Fibroblast of the aortic adventitia (primary cell): Measurements from ENCODE around the gene FOXP1. TPM values are rescaled to one million over a fixed set of nuclear protein-coding genes. Genes with fewer than 3 reads are reported as not detected.

Experiments
- DNase-seq: peaks from one replicate; pipeline ENCODE4 v3.0.0-alpha.2; 2010; ENCODE audit warnings: low read depth
- H3K4me3 ChIP-seq: 2 replicates; pipeline ENCODE4 v1.5.1; 2011; ENCODE audit warnings: low read depth, mild to moderate bottlenecking, control low read depth, low read length, moderate library complexity
- CTCF ChIP-seq: IDR thresholded peaks from 2 replicates; pipeline ENCODE4 v1.5.1; 2011; ENCODE audit warnings: mild to moderate bottlenecking, low read length, control low read depth, inconsistent platforms; ENCODE audit not compliant: insufficient read depth
- total RNA-seq: library from RNA; depleted of rRNA; stranded (reverse); fragments of >200 nt; gene quantifications from 2 replicates; pipeline ENCODE4 v1.2.3, GENCODE V29; 2012; ENCODE audit warnings: low replicate concordance

The FOXP1 gene
- total RNA-seq, 1 donor = 115 TPM

GRCh38 chr3:71176366-71176765, 407.2 kb downstream of the FOXP1 start:
- no peak overlapping the region for H3K4me3 ChIP-seq
- no peak for TF ChIP-seq CTCF
- DNase-seq = no peak

GRCh38 chr3:71175691-71176365, 407.7 kb downstream of the FOXP1 start:
- H3K4me3 ChIP-seq = no peak overlapping the region
- no peak for DNase-seq
- TF ChIP-seq CTCF = no peak

GRCh38 chr3:71172951-71173350, 410.6 kb downstream of the FOXP1 start:
- peak; percentile 97 for DNase-seq
- TF ChIP-seq CTCF = no peak
- H3K4me3 ChIP-seq = no peak overlapping the region

- no peak overlapping the region for H3K4me3 ChIP-seq
- TF ChIP-seq CTCF = peak; percentile 14
- peak; percentile 63 for DNase-seq
Measured at GRCh38 chr3:71172189-71172588, 411.3 kb downstream of the FOXP1 start.

DNA sequence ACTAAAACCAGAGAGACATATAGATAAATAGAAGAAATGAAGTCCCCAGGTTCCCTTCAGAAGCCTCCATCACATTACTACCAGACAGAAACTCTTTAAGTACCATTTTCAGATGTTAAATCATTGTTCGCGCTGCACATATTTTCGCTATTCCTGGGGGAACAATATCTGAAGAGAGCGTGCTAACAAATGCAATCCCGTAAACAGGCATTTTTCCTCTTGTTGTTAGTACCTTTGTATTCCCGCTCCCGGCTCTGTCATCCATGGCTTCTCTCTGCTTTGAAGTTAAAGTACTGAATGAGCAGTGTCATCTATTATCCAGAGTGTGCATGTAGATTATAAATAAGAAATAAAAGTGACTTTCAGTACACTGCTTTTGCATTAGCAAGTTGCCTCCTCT, 412.3 kb downstream of the FOXP1 start:
- no peak for TF ChIP-seq CTCF
- H3K4me3 ChIP-seq = no peak overlapping the region
- DNase-seq = no peak

DNA sequence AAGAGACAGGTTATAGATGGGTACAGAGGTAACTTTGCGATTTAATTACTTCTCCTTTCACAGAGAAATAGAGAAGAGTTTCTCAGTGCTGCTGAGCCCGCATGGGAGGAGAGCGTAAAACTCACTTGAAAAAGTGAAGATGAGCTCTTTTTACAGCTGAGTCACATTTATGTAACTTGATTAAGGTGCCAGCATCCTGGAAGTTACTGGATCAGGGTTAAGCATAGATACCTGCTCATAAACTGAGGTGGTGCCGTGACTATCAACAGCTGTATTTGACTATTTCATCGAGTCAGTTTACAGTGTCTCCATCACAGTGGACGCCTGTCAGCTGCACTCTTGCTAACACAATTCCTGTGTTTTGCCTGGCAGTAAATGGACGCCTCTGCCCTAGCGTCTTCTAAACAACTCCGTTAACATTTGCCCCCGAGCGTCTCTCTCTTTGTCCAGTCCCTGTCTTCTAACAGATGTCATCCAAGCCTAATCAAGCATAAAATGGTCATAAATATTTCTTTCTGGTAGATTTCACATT, 414.6 kb downstream of the FOXP1 start:
- no peak overlapping the region for H3K4me3 ChIP-seq
- TF ChIP-seq CTCF = no peak
- DNase-seq = peak; percentile 46

DNA sequence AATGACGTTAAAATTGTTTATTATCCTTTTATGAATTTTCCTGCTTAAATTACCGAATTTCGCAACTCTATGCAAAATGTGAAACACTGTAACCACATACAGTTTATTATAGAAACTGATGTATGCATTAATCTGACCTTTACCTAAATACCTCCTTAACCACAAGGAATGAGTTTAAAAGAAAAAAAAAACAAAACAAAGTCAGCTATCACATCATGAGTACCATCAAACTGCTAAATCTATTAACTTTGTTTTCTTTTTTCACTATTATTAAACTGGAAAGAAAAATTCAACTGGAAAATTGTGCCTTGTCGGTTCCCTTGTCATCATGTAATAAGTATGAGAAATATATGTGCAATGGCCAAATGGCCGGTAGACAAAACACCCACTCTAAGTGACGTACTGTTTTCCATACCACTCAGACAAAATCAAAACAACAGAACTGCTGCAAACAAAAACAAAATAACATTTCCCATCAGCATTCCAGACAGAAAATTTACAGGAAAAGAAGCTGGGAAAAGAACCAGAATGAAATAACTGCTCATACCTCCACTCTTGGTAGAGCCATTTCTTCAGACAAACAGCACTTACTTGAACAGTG, 415.3 kb downstream of the FOXP1 start:
- no peak for TF ChIP-seq CTCF
- H3K4me3 ChIP-seq = no peak overlapping the region
- DNase-seq = peak; percentile 81
